SK-N-MC (cell line): ENCODE results near the gene CDH10.

Experiments used
- EZH2 ChIP-seq: fragments of 200-600 bp; sonication (generic); IDR thresholded peaks from one replicate; pipeline ENCODE4 v1.6.1; 2017; ENCODE audit warnings: antibody characterized with exemption
- POLR2AphosphoS5 ChIP-seq: IDR thresholded peaks from 2 replicates; pipeline ENCODE4 v1.6.1; 2012; ENCODE audit warnings: mild to moderate bottlenecking, low read depth, low read length, borderline replicate concordance

DNA sequence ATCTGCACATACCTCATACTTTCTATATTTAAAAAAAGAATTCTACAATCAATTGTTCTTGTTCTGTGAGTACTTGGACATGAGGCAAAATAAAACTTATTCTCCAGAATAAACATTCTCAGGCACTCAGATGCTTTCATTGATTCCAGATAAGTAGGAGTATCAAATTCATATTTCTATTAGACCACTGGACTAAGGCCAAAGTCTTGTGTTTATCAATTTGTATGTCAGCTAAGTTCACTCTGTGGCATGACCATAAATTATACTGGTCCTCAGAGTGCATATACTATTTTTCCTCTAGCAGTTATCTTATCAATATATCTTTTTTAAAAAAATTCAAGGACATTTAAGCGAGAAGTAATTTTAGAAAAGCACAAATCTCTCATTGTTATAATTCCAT lies 28.2 kb downstream of the CDH10 start:
- no peak for TF ChIP-seq POLR2AphosphoS5
- no peak for TF ChIP-seq EZH2
